KMS-11 (cell line): ENCODE data around the gene ERCC6L.
A peak's percentile ranks its signal among the peaks of the same experiment; 100 is the strongest.
"Not testable (repeated sequence)": the region's sequence is repeated elsewhere in the genome, so short reads cannot be mapped to it uniquely, and the experiment has no call there.

Experiments used
- H2AFZ ChIP-seq: fragments of 200-600 bp; sonication (generic); 2 replicates; pipeline ENCODE4 v1.6.1; 2016; ENCODE audit warnings: antibody characterized with exemption, mixed run types, low read depth
- H3K27ac ChIP-seq: fragments of 200-600 bp; sonication (generic); 2 replicates; pipeline ENCODE4 v1.6.1; 2016; ENCODE audit warnings: mild to moderate bottlenecking, mixed run types
- H3K27me3 ChIP-seq: fragments of 200-600 bp; sonication (generic); 2 replicates; pipeline ENCODE4 v1.6.1; 2017; ENCODE audit warnings: mild to moderate bottlenecking, low read depth, mixed run types, moderate library complexity; ENCODE audit not compliant: insufficient read depth
- H3K36me3 ChIP-seq: fragments of 200-600 bp; sonication (generic); 2 replicates; pipeline ENCODE4 v1.6.1; 2017; ENCODE audit warnings: mild to moderate bottlenecking, mixed run types; ENCODE audit not compliant: insufficient read depth
- H3K4me1 ChIP-seq: fragments of 200-600 bp; sonication (generic); 2 replicates; pipeline ENCODE4 v1.6.1; 2016; ENCODE audit warnings: mild to moderate bottlenecking, low read depth, mixed run types; ENCODE audit not compliant: poor library complexity, severe bottlenecking
- H3K4me2 ChIP-seq: fragments of 200-600 bp; sonication (generic); 2 replicates; pipeline ENCODE4 v1.7.0; 2016; ENCODE audit warnings: mild to moderate bottlenecking, mixed run types
- H3K4me3 ChIP-seq: fragments of 200-600 bp; sonication (generic); IDR thresholded peaks from 2 replicates; pipeline ENCODE4 v1.6.1; 2017; ENCODE audit warnings: low read depth, low read length, mixed read lengths; ENCODE audit not compliant: insufficient read depth
- H3K79me2 ChIP-seq: fragments of 200-600 bp; sonication (generic); 2 replicates; pipeline ENCODE4 v1.6.1; 2016; ENCODE audit warnings: low read depth, mixed run types; ENCODE audit not compliant: insufficient read depth
- H3K9ac ChIP-seq: fragments of 200-600 bp; sonication (generic); 2 replicates; pipeline ENCODE4 v1.6.1; 2016; ENCODE audit warnings: mild to moderate bottlenecking, mixed run types
- H4K20me1 ChIP-seq: fragments of 200-600 bp; sonication (generic); 2 replicates; pipeline ENCODE4 v1.6.1; 2016; ENCODE audit warnings: mild to moderate bottlenecking, mixed run types; ENCODE audit not compliant: insufficient read depth
- CTCF ChIP-seq: fragments of 200-600 bp; sonication (generic); conservative IDR thresholded peaks from 2 replicates; pipeline ENCODE4 v1.6.1; 2017; ENCODE audit warnings: low read depth, mild to moderate bottlenecking, antibody characterized with exemption, low read length, moderate library complexity, mixed read lengths

ERCC6L gene

GRCh38 chrX:72180539-72180938 is 58.3 kb downstream of the ERCC6L start:
- peak overlapping the region; percentile 49 for H3K4me2 ChIP-seq
- H2AFZ ChIP-seq = peak overlapping the region; percentile 60; the same call in 1 of the 2 replicates
- H3K4me3 ChIP-seq = no peak overlapping the region
- no peak for TF ChIP-seq CTCF
- H3K27ac ChIP-seq = peak overlapping the region; percentile 75
- H4K20me1 ChIP-seq = no peaks in the 10 kb centered on the region
- H3K79me2 ChIP-seq = peaks cover 7% of the 10 kb centered on the region; the same call in 1 of the 2 replicates
- no peaks in the 10 kb centered on the region for H3K27me3 ChIP-seq
- H3K9ac ChIP-seq = peak overlapping the region; percentile 51; the same call in 1 of the 2 replicates
- H3K36me3 ChIP-seq = no peaks in the 10 kb centered on the region
- peaks cover 14% of the 10 kb centered on the region for H3K4me1 ChIP-seq

GRCh38 chrX:72176981-72177380 is 61.8 kb downstream of the ERCC6L start:
- Histone ChIP-seq H3K79me2 (peaks cover 3% of the 10 kb centered on the region; the same call in 1 of the 2 replicates), H3K9ac (no peak overlapping the region), H3K4me2 (no peak overlapping the region), H3K36me3 (no peaks in the 10 kb centered on the region), H3K4me1 (peaks cover 8% of the 10 kb centered on the region), H3K27ac (no peak overlapping the region), H4K20me1 (no peaks in the 10 kb centered on the region), H3K27me3 (no peaks in the 10 kb centered on the region), H2AFZ (no peak overlapping the region), H3K4me3 (no peak overlapping the region)
- TF ChIP-seq CTCF = no peak

GRCh38 chrX:72176289-72176688 is 62.5 kb downstream of the ERCC6L start:
- not testable (repeated sequence) for H4K20me1 ChIP-seq, H3K4me2 ChIP-seq, H3K27me3 ChIP-seq, H3K79me2 ChIP-seq, H3K27ac ChIP-seq, H3K4me3 ChIP-seq, H3K4me1 ChIP-seq, H2AFZ ChIP-seq, H3K36me3 ChIP-seq, H3K9ac ChIP-seq

- no peak overlapping the region for H3K4me2 ChIP-seq
- no peaks in the 10 kb centered on the region for H3K4me1 ChIP-seq
- no peaks in the 10 kb centered on the region for H3K79me2 ChIP-seq
- no peak for TF ChIP-seq CTCF
- no peaks in the 10 kb centered on the region for H3K36me3 ChIP-seq
- H3K27ac ChIP-seq = no peak overlapping the region
- no peak overlapping the region for H3K4me3 ChIP-seq
- H2AFZ ChIP-seq = no peak overlapping the region
- no peak overlapping the region for H3K9ac ChIP-seq
- H3K27me3 ChIP-seq = no peaks in the 10 kb centered on the region
- H4K20me1 ChIP-seq = no peaks in the 10 kb centered on the region
These were observed 69.7 kb downstream of the ERCC6L start for GRCh38 chrX:72169008-72169728.

- Histone ChIP-seq H3K4me3 (no peak overlapping the region), H3K4me1 (no peaks in the 10 kb centered on the region), H3K27me3 (no peaks in the 10 kb centered on the region), H3K79me2 (no peaks in the 10 kb centered on the region), H3K4me2 (no peak overlapping the region), H4K20me1 (no peaks in the 10 kb centered on the region), H2AFZ (no peak overlapping the region), H3K9ac (no peak overlapping the region), H3K27ac (no peak overlapping the region), H3K36me3 (no peaks in the 10 kb centered on the region)
- no peak for TF ChIP-seq CTCF
These were observed 73.3 kb downstream of the ERCC6L start for GRCh38 chrX:72165551-72165950.
